Measurements from ENCODE around the gene LPAR1.

LPAR1 gene

DNA sequence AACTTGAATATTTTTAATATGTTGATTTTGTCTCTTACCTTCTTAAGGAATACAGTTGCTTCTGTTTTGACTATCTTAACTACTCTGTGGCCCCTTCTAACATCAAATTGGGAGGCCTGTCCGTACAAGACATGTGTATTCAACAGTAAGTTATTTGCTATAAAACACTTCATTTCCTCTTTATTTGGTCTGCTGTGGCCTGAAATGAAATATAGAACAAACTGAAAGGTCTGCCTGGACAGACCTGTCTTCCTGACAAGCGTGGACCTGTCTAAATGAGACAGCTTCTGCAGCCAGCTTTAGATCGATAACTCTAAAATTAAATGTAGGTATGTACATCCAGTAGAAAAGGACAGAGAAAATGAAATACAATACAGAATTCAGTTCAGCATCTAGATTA lies 2.2 kb upstream of the LPAR1 start:
- H3K27me3 ChIP-seq (ENCODE audit: insufficient read depth, poor library complexity, severe bottlenecking): peaks cover 20% of the 10 kb centered on the region
- TF ChIP-seq, protein P1, sequence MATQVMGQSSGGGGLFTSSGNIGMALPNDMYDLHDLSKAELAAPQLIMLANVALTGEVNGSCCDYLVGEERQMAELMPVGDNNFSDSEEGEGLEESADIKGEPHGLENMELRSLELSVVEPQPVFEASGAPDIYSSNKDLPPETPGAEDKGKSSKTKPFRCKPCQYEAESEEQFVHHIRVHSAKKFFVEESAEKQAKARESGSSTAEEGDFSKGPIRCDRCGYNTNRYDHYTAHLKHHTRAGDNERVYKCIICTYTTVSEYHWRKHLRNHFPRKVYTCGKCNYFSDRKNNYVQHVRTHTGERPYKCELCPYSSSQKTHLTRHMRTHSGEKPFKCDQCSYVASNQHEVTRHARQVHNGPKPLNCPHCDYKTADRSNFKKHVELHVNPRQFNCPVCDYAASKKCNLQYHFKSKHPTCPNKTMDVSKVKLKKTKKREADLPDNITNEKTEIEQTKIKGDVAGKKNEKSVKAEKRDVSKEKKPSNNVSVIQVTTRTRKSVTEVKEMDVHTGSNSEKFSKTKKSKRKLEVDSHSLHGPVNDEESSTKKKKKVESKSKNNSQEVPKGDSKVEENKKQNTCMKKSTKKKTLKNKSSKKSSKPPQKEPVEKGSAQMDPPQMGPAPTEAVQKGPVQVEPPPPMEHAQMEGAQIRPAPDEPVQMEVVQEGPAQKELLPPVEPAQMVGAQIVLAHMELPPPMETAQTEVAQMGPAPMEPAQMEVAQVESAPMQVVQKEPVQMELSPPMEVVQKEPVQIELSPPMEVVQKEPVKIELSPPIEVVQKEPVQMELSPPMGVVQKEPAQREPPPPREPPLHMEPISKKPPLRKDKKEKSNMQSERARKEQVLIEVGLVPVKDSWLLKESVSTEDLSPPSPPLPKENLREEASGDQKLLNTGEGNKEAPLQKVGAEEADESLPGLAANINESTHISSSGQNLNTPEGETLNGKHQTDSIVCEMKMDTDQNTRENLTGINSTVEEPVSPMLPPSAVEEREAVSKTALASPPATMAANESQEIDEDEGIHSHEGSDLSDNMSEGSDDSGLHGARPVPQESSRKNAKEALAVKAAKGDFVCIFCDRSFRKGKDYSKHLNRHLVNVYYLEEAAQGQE (IDR thresholded peaks at IDR 0.05; ENCODE audit: insufficient replicate concordance, low read depth): no peak
- TF ChIP-seq POLR2AphosphoS5 (IDR thresholded peaks at IDR 0.05; ENCODE audit: low read depth) (no peak), GABPA (IDR thresholded peaks at IDR 0.05; ENCODE audit: low read depth) (no peak), SPI1 (IDR thresholded peaks at IDR 0.05; ENCODE audit: borderline replicate concordance, low read depth) (no peak)
- TF ChIP-seq, protein P2, sequence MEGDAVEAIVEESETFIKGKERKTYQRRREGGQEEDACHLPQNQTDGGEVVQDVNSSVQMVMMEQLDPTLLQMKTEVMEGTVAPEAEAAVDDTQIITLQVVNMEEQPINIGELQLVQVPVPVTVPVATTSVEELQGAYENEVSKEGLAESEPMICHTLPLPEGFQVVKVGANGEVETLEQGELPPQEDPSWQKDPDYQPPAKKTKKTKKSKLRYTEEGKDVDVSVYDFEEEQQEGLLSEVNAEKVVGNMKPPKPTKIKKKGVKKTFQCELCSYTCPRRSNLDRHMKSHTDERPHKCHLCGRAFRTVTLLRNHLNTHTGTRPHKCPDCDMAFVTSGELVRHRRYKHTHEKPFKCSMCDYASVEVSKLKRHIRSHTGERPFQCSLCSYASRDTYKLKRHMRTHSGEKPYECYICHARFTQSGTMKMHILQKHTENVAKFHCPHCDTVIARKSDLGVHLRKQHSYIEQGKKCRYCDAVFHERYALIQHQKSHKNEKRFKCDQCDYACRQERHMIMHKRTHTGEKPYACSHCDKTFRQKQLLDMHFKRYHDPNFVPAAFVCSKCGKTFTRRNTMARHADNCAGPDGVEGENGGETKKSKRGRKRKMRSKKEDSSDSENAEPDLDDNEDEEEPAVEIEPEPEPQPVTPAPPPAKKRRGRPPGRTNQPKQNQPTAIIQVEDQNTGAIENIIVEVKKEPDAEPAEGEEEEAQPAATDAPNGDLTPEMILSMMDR (IDR thresholded peaks at IDR 0.05; ENCODE audit: insufficient read depth, low read length): no peak
- no peak overlapping the region for H3K27ac ChIP-seq (replicated peaks)
- H3K4me3 ChIP-seq (replicated peaks; ENCODE audit: insufficient read depth, low read length): no peak overlapping the region
- no peak for DNase-seq (ENCODE audit: low read depth in 1 of 2, low spot score in 1 of 2)

DNA sequence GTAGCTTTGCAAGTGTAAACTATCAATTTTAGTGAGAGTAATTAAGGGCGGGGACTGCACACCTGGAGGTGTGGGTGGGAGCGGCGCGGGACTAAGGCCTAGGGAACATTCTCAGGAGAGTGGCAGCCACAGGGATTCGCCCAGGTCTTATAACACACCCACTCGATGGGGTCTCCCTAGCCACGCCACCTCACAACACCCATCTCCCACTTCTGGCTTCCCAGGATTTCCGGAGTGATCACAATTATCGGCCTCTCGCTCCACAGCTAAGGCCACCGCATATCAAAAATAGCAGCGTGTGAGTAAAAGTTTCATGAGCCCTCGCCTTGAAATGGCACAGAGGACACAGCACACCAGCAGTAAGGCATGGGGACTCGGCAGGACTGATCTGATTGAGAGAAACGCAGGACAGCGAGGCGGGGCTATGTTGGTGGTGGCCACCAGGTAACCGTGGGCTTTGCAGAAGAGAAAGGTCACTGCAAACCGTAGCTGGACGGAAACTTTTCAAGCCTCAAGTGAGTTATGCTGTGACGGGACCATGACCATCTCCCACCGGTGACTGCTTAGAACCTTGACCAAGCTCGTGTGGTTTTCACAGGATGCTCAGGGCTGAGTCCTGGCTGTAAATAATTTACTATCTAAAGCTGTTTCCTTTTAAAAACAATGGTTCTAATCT lies 1.1 kb upstream of the LPAR1 start:
- no peak for DNase-seq (ENCODE audit: low read depth in 1 of 2, low spot score in 1 of 2)
- Histone ChIP-seq H3K27me3 (ENCODE audit: insufficient read depth, poor library complexity, severe bottlenecking) (peaks cover 20% of the 10 kb centered on the region), H3K27ac (replicated peaks) (no peak overlapping the region), H3K4me3 (replicated peaks; ENCODE audit: insufficient read depth, low read length) (no peak overlapping the region)
- TF ChIP-seq, protein P2 (IDR thresholded peaks at IDR 0.05; ENCODE audit: insufficient read depth, low read length): no peak
- TF ChIP-seq SPI1 (IDR thresholded peaks at IDR 0.05; ENCODE audit: borderline replicate concordance, low read depth): no peak
- no peak for TF ChIP-seq GABPA (IDR thresholded peaks at IDR 0.05; ENCODE audit: low read depth)
- no peak for TF ChIP-seq POLR2AphosphoS5 (IDR thresholded peaks at IDR 0.05; ENCODE audit: low read depth)
- TF ChIP-seq, protein P1 (IDR thresholded peaks at IDR 0.05; ENCODE audit: insufficient replicate concordance, low read depth): no peak

DNA sequence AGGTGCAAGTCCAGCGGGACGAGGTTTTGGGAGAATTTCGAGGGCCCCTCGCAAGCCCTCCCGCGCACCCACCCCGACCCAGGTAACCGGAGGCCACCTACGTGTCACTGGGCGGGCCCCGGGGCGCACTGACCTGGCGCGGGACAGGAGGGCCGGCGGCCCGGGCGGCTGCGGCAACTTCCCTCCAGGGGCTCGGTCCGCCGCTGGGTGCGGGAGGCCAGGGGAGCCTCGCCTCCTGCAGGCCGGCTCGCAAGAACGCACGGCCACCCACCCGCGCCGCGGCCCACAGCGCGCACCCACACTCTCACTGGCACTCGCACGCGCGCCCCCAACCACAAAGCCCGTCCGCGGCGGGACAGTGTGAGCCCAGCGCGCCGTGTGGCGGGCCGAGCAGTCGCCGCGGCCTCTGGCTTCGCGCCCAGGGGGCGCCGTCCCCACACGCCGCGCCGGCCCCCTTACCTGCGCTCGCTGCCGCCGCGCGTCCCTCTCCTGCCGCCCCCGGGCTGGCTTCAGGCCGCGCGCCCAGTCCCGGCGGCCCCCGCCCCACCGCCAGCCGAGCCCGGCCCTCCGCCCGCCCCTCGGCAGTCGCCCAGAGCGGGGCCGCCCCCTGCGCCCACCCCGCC lies 451 bp downstream of the LPAR1 start:
- peak in 1 of 2 experiments; percentile 28 for DNase-seq (ENCODE audit: low read depth in 1 of 2, low spot score in 1 of 2)
- peak overlapping the region; percentile 51 for H3K4me3 ChIP-seq (replicated peaks; ENCODE audit: insufficient read depth, low read length)
- TF ChIP-seq, protein P2 (IDR thresholded peaks at IDR 0.05; ENCODE audit: insufficient read depth, low read length): no peak
- TF ChIP-seq SPI1 (IDR thresholded peaks at IDR 0.05; ENCODE audit: borderline replicate concordance, low read depth) (no peak), GABPA (IDR thresholded peaks at IDR 0.05; ENCODE audit: low read depth) (no peak), POLR2AphosphoS5 (IDR thresholded peaks at IDR 0.05; ENCODE audit: low read depth) (no peak)
- TF ChIP-seq, protein P1 (IDR thresholded peaks at IDR 0.05; ENCODE audit: insufficient replicate concordance, low read depth): no peak
- H3K27ac ChIP-seq (replicated peaks): no peak overlapping the region
- peaks cover 20% of the 10 kb centered on the region for H3K27me3 ChIP-seq (ENCODE audit: insufficient read depth, poor library complexity, severe bottlenecking)
